A549 (cell line): Measurements from ENCODE around the gene TMEM19. TPM values are rescaled to one million over a fixed set of nuclear protein-coding genes. Genes with fewer than 3 reads are reported as not detected.

Source experiments
- ATAC-seq, 2 experiments: fragments of 200-7000 bp in 1 of 2; fragments of >200 bp in 1 of 2; cut with Nextera tagmentation in 1 of 2; cut with Tn5 transposase in 1 of 2; 3 replicates each; pipeline versions ENCODE4 v1.8.0 to v1.9.1; 2018 to 2020; ENCODE audit warnings: mild to moderate bottlenecking in 1 of 2, moderate library complexity in 1 of 2
- CTCF ChIA-PET: fragments of 300-600 bp; sonication (Branson Sonifier 250); formaldehyde crosslinking; extraction: SDS; loops from one replicate; lab custom pipeline; 2021; ENCODE audit warnings: antibody characterized with exemption, inconsistent platforms; lab: Yijun Ruan, JAX
- POLR2A ChIA-PET: fragments of 350-600 bp; formaldehyde crosslinking; extraction: SDS; loops from one replicate; lab custom pipeline; 2021; ENCODE audit warnings: antibody characterized with exemption, inconsistent platforms; lab: Yijun Ruan, JAX
- DNase-seq, 2 experiments: peaks; one replicate each; pipeline versions ENCODE4 v3.0.0 to v3.0.0-alpha.2; 2011 to 2016; ENCODE audit warnings: low read depth in 1 of 2, low spot score in 1 of 2
- FAIRE-seq: peaks from 2 replicates; lab custom pipeline; 2011; peaks lifted over from hg19 to GRCh38; lab: Jason Lieb, UNC
- H3K27ac ChIP-seq, 2 experiments: fragments of >200 bp; sonication (Bioruptor Twin); formaldehyde crosslinking; 3 replicates each; pipeline ENCODE4 v1.5.1; 2016 to 2017
- H3K4me1 ChIP-seq: fragments of >200 bp; sonication (Bioruptor Twin); formaldehyde crosslinking; 3 replicates; pipeline ENCODE4 v1.6.1; 2016
- H3K4me2 ChIP-seq: fragments of >200 bp; sonication (Bioruptor Twin); formaldehyde crosslinking; 3 replicates; pipeline ENCODE4 v1.6.1; 2016
- H3K4me3 ChIP-seq: fragments of >200 bp; sonication (Bioruptor Twin); formaldehyde crosslinking; 3 replicates; pipeline ENCODE4 v1.5.1; 2016
- H3K9me3 ChIP-seq: fragments of >200 bp; sonication (Bioruptor Twin); formaldehyde crosslinking; 3 replicates; pipeline ENCODE4 v1.6.1; 2016
- CBX8 ChIP-seq: fragments of 200-600 bp; sonication (generic); IDR thresholded peaks from 2 replicates; pipeline ENCODE4 v1.6.1; 2016
- EHF ChIP-seq: fragments of 250-450 bp; sonication (Bioruptor Pico); IDR thresholded peaks from 2 replicates; pipeline ENCODE4 v1.5.0; 2020; ENCODE audit warnings: mild to moderate bottlenecking
- FOSL2 ChIP-seq, 2 experiments: fragments of 450-650 bp in 1 of 2; fragments of >200 bp in 1 of 2; sonication (Bioruptor Twin) in 1 of 2; formaldehyde crosslinking; IDR thresholded peaks; 2 replicates each; pipeline versions ENCODE4 v1.5.0 to v1.6.1; 2016 to 2020; ENCODE audit warnings: mild to moderate bottlenecking in 1 of 2, moderate library complexity in 1 of 2
- HDAC2 ChIP-seq: fragments of 200-600 bp; sonication (generic); IDR thresholded peaks from 2 replicates; pipeline ENCODE4 v1.6.1; 2016
- HES2 ChIP-seq: fragments of >200 bp; sonication (Bioruptor Twin); formaldehyde crosslinking; IDR thresholded peaks from 2 replicates; pipeline ENCODE4 v1.6.1; 2016
- HEYL ChIP-seq: fragments of 250-450 bp; sonication (Bioruptor Pico); IDR thresholded peaks from 2 replicates; pipeline ENCODE4 v1.8.0; 2021; ENCODE audit warnings: mild to moderate bottlenecking, moderate library complexity
- HOXA7 ChIP-seq: fragments of 250-450 bp; sonication (Bioruptor Pico); IDR thresholded peaks from 2 replicates; pipeline ENCODE4 v1.5.0; 2020; ENCODE audit warnings: mild to moderate bottlenecking, moderate library complexity
- JUN ChIP-seq, 2 experiments: fragments of >200 bp; sonication (Bioruptor Twin); formaldehyde crosslinking; IDR thresholded peaks; 2 replicates in 1 of 2; 3 replicates in 1 of 2; pipeline ENCODE4 v1.6.1; 2016 to 2017
- KDM5A ChIP-seq: fragments of 200-600 bp; sonication (generic); IDR thresholded peaks from 2 replicates; pipeline ENCODE4 v1.6.1; 2016; ENCODE audit warnings: antibody characterized with exemption, mild to moderate bottlenecking
- PBX3 ChIP-seq: IDR thresholded peaks from 2 replicates; pipeline ENCODE4 v1.6.1; 2012
- PHF8 ChIP-seq: fragments of 200-600 bp; sonication (generic); IDR thresholded peaks from 2 replicates; pipeline ENCODE4 v1.6.1; 2016; ENCODE audit warnings: low read depth, mild to moderate bottlenecking, antibody characterized with exemption, moderate library complexity, borderline replicate concordance
- RAD21 ChIP-seq, 2 experiments: fragments of >200 bp in 1 of 2; sonication (Bioruptor Twin) in 1 of 2; formaldehyde crosslinking in 1 of 2; IDR thresholded peaks in 1 of 2; conservative IDR thresholded peaks in 1 of 2; 2 replicates in 1 of 2; 3 replicates in 1 of 2; pipeline ENCODE4 v1.6.1; 2012 to 2018; ENCODE audit warnings: inconsistent platforms in 1 of 2
- RARB ChIP-seq: fragments of 250-450 bp; sonication (Bioruptor Pico); IDR thresholded peaks from 2 replicates; pipeline ENCODE4 v1.8.0; 2021; ENCODE audit warnings: mild to moderate bottlenecking, moderate library complexity
- RFX5 ChIP-seq: fragments of 450-650 bp; IDR thresholded peaks from 2 replicates; pipeline ENCODE4 v1.7.1; 2014; ENCODE audit warnings: antibody characterized with exemption, mild to moderate bottlenecking, moderate library complexity
- SREBF2 ChIP-seq: fragments of 450-650 bp; IDR thresholded peaks from 2 replicates; pipeline ENCODE4 v1.6.1; 2014; ENCODE audit warnings: mild to moderate bottlenecking, moderate library complexity
- USF2 ChIP-seq: fragments of 450-650 bp; IDR thresholded peaks from 2 replicates; pipeline ENCODE4 v1.6.1; 2014; ENCODE audit warnings: antibody characterized with exemption
- ZNF302 ChIP-seq: fragments of 250-450 bp; sonication (Bioruptor Pico); IDR thresholded peaks from 2 replicates; pipeline ENCODE4 v1.9.0; 2021; ENCODE audit warnings: inconsistent platforms, mild to moderate bottlenecking, moderate library complexity
- WGBS: methylation state at CpG from one replicate; pipeline ENCODE4 v1.1.6; 2017; ENCODE audit errors: missing lambda C conversion rate; 5-methylcytosine and 5-hydroxymethylcytosine counted together
- polyA plus RNA-seq, 4 experiments: library from polyadenylated mRNA; depleted of rRNA in 3 of 4; stranded (reverse); fragments of >200 nt; fragmentation: RNase III in 1 of 4; extraction: RNeasy Plus Mini Kit Qiagen cat#74134 plus additional on column Dnase treatment in 1 of 4; gene quantifications; 2 replicates in 3 of 4; 3 replicates in 1 of 4; pipeline ENCODE4 v1.2.3, GENCODE V29; 2011 to 2017
- TF ChIP-seq, protein P1 (sequence below): fragments of >200 bp; sonication (Bioruptor Twin); formaldehyde crosslinking; IDR thresholded peaks from 3 replicates; pipeline ENCODE4 v1.6.1; 2016
- TF ChIP-seq, protein P2 (sequence below): fragments of 250-450 bp; sonication (Bioruptor Pico); IDR thresholded peaks from 2 replicates; pipeline ENCODE4 v1.5.0; 2021; ENCODE audit warnings: mild to moderate bottlenecking, moderate library complexity, borderline replicate concordance

TMEM19 gene
- polyA plus RNA-seq, 2 of the 4 experiments (the other 2 are of a cell fraction) = 43.2 to 78.8 TPM

DNA sequence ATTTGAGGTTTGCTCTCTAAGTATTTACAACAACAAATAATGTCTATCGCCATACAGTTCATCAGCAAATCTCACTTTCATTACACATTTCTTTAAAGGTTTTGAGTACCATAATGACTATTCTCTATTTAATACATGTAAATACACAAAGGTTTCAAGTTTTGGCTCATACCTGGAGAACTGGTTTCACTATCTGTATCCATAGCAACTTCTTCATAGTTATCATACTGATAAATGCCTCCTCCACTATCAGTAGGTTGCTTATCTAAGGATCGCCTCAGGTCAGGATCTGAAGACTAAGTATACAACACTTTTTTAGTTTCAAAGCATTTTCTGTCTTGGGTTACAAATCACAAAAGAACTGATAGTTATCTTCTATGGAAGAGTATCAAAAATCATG, 43.6 kb upstream of the TMEM19 start (continued):
- TF ChIP-seq, protein P1, sequence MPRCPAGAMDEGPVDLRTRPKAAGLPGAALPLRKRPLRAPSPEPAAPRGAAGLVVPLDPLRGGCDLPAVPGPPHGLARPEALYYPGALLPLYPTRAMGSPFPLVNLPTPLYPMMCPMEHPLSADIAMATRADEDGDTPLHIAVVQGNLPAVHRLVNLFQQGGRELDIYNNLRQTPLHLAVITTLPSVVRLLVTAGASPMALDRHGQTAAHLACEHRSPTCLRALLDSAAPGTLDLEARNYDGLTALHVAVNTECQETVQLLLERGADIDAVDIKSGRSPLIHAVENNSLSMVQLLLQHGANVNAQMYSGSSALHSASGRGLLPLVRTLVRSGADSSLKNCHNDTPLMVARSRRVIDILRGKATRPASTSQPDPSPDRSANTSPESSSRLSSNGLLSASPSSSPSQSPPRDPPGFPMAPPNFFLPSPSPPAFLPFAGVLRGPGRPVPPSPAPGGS = no peak

DNA sequence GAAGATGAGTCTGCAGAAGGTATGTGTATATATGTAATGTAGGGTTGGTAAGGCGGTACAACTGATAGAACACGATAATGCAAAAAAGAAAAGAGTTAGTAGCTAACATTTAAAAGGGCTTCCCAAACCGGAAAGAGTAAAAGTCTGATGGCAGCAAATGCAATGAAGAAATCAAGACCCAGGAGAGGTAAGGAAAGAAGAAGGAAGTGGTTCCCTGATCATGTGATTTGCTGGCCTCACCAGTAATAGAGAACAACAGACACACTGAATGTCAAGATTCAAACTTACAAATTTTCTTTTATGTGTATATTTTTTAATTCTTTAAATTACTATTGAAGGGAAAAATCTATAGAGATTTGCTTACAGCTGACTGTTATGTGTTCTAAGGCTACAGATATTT, 40.6 kb upstream of the TMEM19 start:
- ChIA-PET CTCF (interaction anchor here (1.4 to 2.5 kb wide), 3 partner anchors 9 to 102 kb away, joined by 3 to 14 read pairs (median 9); partner anchors contain the start of gene TMEM19), POLR2A (no interaction called here)
- ATAC-seq (no peak), FAIRE-seq (no peak)
- Histone ChIP-seq H3K4me3 (no peak overlapping the region), H3K4me1 (peaks cover 3% of the 10 kb centered on the region; the same call in 2 of the 3 replicates)
- 95% methylated on average over 3 of the region's 3 CpGs for WGBS
- TF ChIP-seq EHF (no peak), RFX5 (no peak), KDM5A (no peak), RAD21 (conservative IDR thresholded peaks at IDR 0.05 in 1 of 2, IDR thresholded peaks at IDR 0.05 in 1 of 2) (no peak), JUN (IDR thresholded peaks at IDR 0.05) (no peak), PBX3 (no peak)
- TF ChIP-seq, all 56 proteins: peak for 0
- Histone ChIP-seq H3K4me2 (no peak overlapping the region), H3K27ac (no peak overlapping the region), H3K9me3 (no peaks in the 10 kb centered on the region)
- no peak for DNase-seq

- FAIRE-seq = no peak
- 91% methylated on average over 3 of the region's 3 CpGs for WGBS
- CTCF ChIA-PET = interaction anchor here (1.4 to 2.5 kb wide), 3 partner anchors 10 to 101 kb away, joined by 5 to 14 read pairs (median 8); partner anchors contain the start of gene ZFC3H1
Measured at GRCh38 chr12:71646512-71646911, 39.4 kb upstream of the TMEM19 start.

DNA sequence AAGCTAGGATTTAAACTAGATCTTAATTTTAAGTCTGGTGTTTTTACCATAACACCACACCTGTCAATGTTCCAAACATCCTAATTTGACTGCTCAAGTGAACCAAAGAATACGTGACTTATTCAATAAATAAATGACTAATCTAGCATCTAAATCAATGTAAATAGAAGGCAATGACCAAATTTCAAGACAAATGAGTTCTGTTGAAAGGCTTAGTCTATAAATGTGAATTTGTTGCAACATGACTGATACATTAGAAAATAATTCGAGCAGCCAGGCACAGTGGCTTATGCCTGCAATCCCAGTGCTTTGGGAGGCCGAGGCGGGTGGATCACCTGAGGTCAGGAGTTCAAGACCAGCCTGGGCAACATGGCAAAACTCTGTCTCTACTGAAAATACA, 37.3 kb upstream of the TMEM19 start:
- H3K27ac ChIP-seq = no peak overlapping the region
- H3K4me1 ChIP-seq = peaks cover 3% of the 10 kb centered on the region; the same call in 2 of the 3 replicates
- H3K4me2 ChIP-seq = no peak overlapping the region
- FAIRE-seq = no peak
- WGBS = 73% methylated on average over 4 of the region's 4 CpGs
- ChIA-PET CTCF (interaction anchor here (0.7 to 1.5 kb wide), 4 partner anchors 12 to 111 kb away, joined by 3 read pairs; partner anchors contain the start of gene TMEM19), POLR2A (no interaction called here)
- TF ChIP-seq HES2 = no peak
- TF ChIP-seq RFX5 = no peak
- TF ChIP-seq FOSL2 (IDR thresholded peaks at IDR 0.05) = no peak
- TF ChIP-seq FOSL2 (CRISPR knock-in tag; IDR thresholded peaks at IDR 0.05) = no peak
- no peak for TF ChIP-seq HOXA7 (CRISPR knock-in tag)
- TF ChIP-seq, protein P2, sequence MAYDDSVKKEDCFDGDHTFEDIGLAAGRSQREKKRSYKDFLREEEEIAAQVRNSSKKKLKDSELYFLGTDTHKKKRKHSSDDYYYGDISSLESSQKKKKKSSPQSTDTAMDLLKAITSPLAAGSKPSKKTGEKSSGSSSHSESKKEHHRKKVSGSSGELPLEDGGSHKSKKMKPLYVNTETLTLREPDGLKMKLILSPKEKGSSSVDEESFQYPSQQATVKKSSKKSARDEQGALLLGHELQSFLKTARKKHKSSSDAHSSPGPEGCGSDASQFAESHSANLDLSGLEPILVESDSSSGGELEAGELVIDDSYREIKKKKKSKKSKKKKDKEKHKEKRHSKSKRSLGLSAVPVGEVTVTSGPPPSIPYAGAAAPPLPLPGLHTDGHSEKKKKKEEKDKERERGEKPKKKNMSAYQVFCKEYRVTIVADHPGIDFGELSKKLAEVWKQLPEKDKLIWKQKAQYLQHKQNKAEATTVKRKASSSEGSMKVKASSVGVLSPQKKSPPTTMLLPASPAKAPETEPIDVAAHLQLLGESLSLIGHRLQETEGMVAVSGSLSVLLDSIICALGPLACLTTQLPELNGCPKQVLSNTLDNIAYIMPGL (CRISPR knock-in tag) = no peak
- TF ChIP-seq SREBF2 = no peak
- no peak overlapping the region for H3K4me3 ChIP-seq
- DNase-seq = no peak
- H3K9me3 ChIP-seq = peaks cover 7% of the 10 kb centered on the region
- ATAC-seq = no peak

More at GRCh38 chr12:71646512-71646911, 39.4 kb upstream of the TMEM19 start:
- H3K9me3 ChIP-seq = no peaks in the 10 kb centered on the region
- no peak for ATAC-seq
- no peak for TF ChIP-seq USF2
- TF ChIP-seq ZNF302 = no peak
- no peak for TF ChIP-seq CBX8
- TF ChIP-seq FOSL2 (IDR thresholded peaks at IDR 0.05) = no peak
- no peak for TF ChIP-seq FOSL2 (CRISPR knock-in tag; IDR thresholded peaks at IDR 0.05)
- no peak for TF ChIP-seq HDAC2
- TF ChIP-seq PHF8 = no peak
- TF ChIP-seq HES2 = no peak
- TF ChIP-seq RARB (CRISPR knock-in tag) = no peak
- TF ChIP-seq HEYL (CRISPR knock-in tag) = no peak
- POLR2A ChIA-PET = interaction anchor here (1.2 to 1.5 kb wide), 2 partner anchors 17 to 40 kb away, joined by 4 to 5 read pairs; partner anchors contain the start of genes THAP2, TMEM19 and ZFC3H1
- H3K4me1 ChIP-seq = peaks cover 3% of the 10 kb centered on the region; the same call in 2 of the 3 replicates
- no peak for DNase-seq
- H3K27ac ChIP-seq = no peak overlapping the region
- no peak overlapping the region for H3K4me2 ChIP-seq
- H3K4me3 ChIP-seq = no peak overlapping the region
